H1 (cell line): ENCODE results near the gene LCLAT1. TPM values are rescaled to one million over a fixed set of nuclear protein-coding genes. Genes with fewer than 3 reads are reported as not detected.
A peak's percentile ranks its signal among the peaks of the same experiment; 100 is the strongest.

Experiments used
- BACH1 ChIP-seq: IDR thresholded peaks from 2 replicates; pipeline ENCODE4 v1.6.1; 2012; ENCODE audit warnings: low read length, improper control_type of control experiment
- SIX5 ChIP-seq: IDR thresholded peaks from 2 replicates; pipeline ENCODE4 v1.6.1; 2011; ENCODE audit warnings: mild to moderate bottlenecking, low read depth, low read length
- TEAD4 ChIP-seq: IDR thresholded peaks from 2 replicates; pipeline ENCODE4 v1.6.1; 2012; ENCODE audit warnings: low read depth, low read length, inconsistent platforms, mixed read lengths
- polyA plus RNA-seq, 7 experiments: library from polyadenylated mRNA; depleted of rRNA in 3 of 7; stranded (reverse) in 5 of 7; unstranded in 2 of 7; fragments of >200 nt in 5 of 7; fragments of 200-250 nt in 2 of 7; gene quantifications; 1 replicate in 5 of 7; 2 replicates in 1 of 7; 4 replicates in 1 of 7; pipeline versions ENCODE4 v1.2.1 to v1.2.3, GENCODE V29; 2011 to 2013; ENCODE audit warnings: missing spikeins in 2 of 7, mixed read lengths in 2 of 7
- total RNA-seq: library from RNA; stranded (reverse); fragmentation: NEBNext Ultra II Directional; extraction: Animal tissue kit (Norgen Biotek cat#: 25700); gene quantifications from 2 replicates; pipeline ENCODE4 v1.2.1, GENCODE V29; 2021
- TF ChIP-seq, protein P1 (sequence below): fragments of 300-600 bp; sonication (generic); IDR thresholded peaks from 2 replicates; pipeline ENCODE4 v1.7.1; 2012; ENCODE audit warnings: low read length, moderate library complexity, mild to moderate bottlenecking, inconsistent platforms; ENCODE audit not compliant: insufficient replicate concordance

The LCLAT1 gene
- total and polyA plus RNA-seq, 2 of the 8 experiments (the other 6 are each of a cell fraction or from before 2014, with no cell fraction given) = 7.6 to 22.0 TPM

DNA sequence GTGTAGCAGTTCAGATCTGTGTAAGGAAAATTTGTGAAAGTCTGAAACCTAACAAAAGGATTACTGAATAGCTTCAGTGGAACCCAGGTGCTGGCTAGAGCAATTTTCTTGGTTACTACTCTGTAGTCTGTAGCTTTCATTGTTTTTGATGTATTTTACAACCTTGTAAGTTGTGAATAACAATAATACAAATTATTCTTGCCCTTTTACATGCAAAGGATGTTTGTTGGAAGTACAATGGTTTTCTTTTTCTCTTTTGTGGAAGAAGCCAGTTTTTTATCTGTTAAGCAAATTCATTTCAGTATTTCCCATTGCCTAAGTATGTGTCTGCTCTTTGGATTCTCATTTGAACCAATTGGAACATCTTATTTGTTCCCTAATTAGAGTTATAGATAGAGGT, 10.2 kb downstream of the LCLAT1 start (continued):
- TF ChIP-seq, protein P1, sequence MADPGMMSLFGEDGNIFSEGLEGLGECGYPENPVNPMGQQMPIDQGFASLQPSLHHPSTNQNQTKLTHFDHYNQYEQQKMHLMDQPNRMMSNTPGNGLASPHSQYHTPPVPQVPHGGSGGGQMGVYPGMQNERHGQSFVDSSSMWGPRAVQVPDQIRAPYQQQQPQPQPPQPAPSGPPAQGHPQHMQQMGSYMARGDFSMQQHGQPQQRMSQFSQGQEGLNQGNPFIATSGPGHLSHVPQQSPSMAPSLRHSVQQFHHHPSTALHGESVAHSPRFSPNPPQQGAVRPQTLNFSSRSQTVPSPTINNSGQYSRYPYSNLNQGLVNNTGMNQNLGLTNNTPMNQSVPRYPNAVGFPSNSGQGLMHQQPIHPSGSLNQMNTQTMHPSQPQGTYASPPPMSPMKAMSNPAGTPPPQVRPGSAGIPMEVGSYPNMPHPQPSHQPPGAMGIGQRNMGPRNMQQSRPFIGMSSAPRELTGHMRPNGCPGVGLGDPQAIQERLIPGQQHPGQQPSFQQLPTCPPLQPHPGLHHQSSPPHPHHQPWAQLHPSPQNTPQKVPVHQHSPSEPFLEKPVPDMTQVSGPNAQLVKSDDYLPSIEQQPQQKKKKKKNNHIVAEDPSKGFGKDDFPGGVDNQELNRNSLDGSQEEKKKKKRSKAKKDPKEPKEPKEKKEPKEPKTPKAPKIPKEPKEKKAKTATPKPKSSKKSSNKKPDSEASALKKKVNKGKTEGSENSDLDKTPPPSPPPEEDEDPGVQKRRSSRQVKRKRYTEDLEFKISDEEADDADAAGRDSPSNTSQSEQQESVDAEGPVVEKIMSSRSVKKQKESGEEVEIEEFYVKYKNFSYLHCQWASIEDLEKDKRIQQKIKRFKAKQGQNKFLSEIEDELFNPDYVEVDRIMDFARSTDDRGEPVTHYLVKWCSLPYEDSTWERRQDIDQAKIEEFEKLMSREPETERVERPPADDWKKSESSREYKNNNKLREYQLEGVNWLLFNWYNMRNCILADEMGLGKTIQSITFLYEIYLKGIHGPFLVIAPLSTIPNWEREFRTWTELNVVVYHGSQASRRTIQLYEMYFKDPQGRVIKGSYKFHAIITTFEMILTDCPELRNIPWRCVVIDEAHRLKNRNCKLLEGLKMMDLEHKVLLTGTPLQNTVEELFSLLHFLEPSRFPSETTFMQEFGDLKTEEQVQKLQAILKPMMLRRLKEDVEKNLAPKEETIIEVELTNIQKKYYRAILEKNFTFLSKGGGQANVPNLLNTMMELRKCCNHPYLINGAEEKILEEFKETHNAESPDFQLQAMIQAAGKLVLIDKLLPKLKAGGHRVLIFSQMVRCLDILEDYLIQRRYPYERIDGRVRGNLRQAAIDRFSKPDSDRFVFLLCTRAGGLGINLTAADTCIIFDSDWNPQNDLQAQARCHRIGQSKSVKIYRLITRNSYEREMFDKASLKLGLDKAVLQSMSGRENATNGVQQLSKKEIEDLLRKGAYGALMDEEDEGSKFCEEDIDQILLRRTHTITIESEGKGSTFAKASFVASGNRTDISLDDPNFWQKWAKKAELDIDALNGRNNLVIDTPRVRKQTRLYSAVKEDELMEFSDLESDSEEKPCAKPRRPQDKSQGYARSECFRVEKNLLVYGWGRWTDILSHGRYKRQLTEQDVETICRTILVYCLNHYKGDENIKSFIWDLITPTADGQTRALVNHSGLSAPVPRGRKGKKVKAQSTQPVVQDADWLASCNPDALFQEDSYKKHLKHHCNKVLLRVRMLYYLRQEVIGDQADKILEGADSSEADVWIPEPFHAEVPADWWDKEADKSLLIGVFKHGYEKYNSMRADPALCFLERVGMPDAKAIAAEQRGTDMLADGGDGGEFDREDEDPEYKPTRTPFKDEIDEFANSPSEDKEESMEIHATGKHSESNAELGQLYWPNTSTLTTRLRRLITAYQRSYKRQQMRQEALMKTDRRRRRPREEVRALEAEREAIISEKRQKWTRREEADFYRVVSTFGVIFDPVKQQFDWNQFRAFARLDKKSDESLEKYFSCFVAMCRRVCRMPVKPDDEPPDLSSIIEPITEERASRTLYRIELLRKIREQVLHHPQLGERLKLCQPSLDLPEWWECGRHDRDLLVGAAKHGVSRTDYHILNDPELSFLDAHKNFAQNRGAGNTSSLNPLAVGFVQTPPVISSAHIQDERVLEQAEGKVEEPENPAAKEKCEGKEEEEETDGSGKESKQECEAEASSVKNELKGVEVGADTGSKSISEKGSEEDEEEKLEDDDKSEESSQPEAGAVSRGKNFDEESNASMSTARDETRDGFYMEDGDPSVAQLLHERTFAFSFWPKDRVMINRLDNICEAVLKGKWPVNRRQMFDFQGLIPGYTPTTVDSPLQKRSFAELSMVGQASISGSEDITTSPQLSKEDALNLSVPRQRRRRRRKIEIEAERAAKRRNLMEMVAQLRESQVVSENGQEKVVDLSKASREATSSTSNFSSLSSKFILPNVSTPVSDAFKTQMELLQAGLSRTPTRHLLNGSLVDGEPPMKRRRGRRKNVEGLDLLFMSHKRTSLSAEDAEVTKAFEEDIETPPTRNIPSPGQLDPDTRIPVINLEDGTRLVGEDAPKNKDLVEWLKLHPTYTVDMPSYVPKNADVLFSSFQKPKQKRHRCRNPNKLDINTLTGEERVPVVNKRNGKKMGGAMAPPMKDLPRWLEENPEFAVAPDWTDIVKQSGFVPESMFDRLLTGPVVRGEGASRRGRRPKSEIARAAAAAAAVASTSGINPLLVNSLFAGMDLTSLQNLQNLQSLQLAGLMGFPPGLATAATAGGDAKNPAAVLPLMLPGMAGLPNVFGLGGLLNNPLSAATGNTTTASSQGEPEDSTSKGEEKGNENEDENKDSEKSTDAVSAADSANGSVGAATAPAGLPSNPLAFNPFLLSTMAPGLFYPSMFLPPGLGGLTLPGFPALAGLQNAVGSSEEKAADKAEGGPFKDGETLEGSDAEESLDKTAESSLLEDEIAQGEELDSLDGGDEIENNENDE = peak; percentile 31
- TF ChIP-seq SIX5 (no peak), BACH1 (no peak), TEAD4 (no peak)
